HG02885 (cell line): ENCODE measurements around the gene DNAH5.
A peak's percentile ranks its signal among the peaks of the same experiment; 100 is the strongest.
"Not testable (repeated sequence)": the region's sequence is repeated elsewhere in the genome, so short reads cannot be mapped to it uniquely, and the experiment has no call there.

ENCODE experiments used
- ATAC-seq: cut with Tn5 transposase; IDR thresholded peaks from one replicate; pipeline ENCODE4 v1.9.1; 2021; ENCODE audit warnings: mild to moderate bottlenecking; ENCODE audit not compliant: unreplicated experiment, poor library complexity

The DNAH5 gene

GRCh38 chr5:13944560-13945199 lies at the start of gene DNAH5:
Gene DNAH5, minus strand, starts transcription at chr5:13944688. Its CDS starts 250 bp downstream, at chr5:13944438.
- ATAC-seq, result no peak

- no peak for ATAC-seq
Observed at GRCh38 chr5:13993926-13994325, 49.4 kb upstream of the DNAH5 start.

- ATAC-seq, result no peak
Observed at GRCh38 chr5:13992795-13993194, 48.3 kb upstream of the DNAH5 start.

GRCh38 chr5:13991365-13991764 lies 46.9 kb upstream of the DNAH5 start:
- no peak for ATAC-seq

GRCh38 chr5:13990896-13991295 lies 46.4 kb upstream of the DNAH5 start:
- ATAC-seq, result no peak

- ATAC-seq, result no peak
Observed at GRCh38 chr5:13989832-13990231, 45.3 kb upstream of the DNAH5 start.

GRCh38 chr5:13987843-13988464 lies 43.5 kb upstream of the DNAH5 start:
- ATAC-seq, result peak; percentile 83

GRCh38 chr5:13985731-13986418 lies 41.4 kb upstream of the DNAH5 start:
- no peak for ATAC-seq

- not testable (repeated sequence) for ATAC-seq
Observed at GRCh38 chr5:13984888-13985287, 40.4 kb upstream of the DNAH5 start.

GRCh38 chr5:13976867-13977830 lies 32.7 kb upstream of the DNAH5 start:
- ATAC-seq, result peak; percentile 51

GRCh38 chr5:13976223-13976622 lies 31.7 kb upstream of the DNAH5 start:
- ATAC-seq, result no peak

GRCh38 chr5:13975246-13975645 lies 30.8 kb upstream of the DNAH5 start:
- ATAC-seq, result no peak

GRCh38 chr5:13973724-13974123 lies 29.2 kb upstream of the DNAH5 start:
- no peak for ATAC-seq

GRCh38 chr5:13972029-13972428 lies 27.5 kb upstream of the DNAH5 start:
- ATAC-seq, result no peak

GRCh38 chr5:13957032-13957645 lies 12.7 kb upstream of the DNAH5 start:
- ATAC-seq, result peak; percentile 93

GRCh38 chr5:13956471-13956870 lies 12.0 kb upstream of the DNAH5 start:
- no peak for ATAC-seq

- no peak for ATAC-seq
Observed at GRCh38 chr5:13955896-13956295, 11.4 kb upstream of the DNAH5 start.

GRCh38 chr5:13946111-13946510 lies 1.6 kb upstream of the DNAH5 start:
- ATAC-seq, result no peak

GRCh38 chr5:13945271-13945670 lies 783 bp upstream of the DNAH5 start:
- no peak for ATAC-seq

- ATAC-seq, result no peak
Observed at GRCh38 chr5:13943676-13944075, 812 bp downstream of the DNAH5 start.
